ENCODE results near the gene TNNT1. TPM values are rescaled to one million over a fixed set of nuclear protein-coding genes. Genes with fewer than 3 reads are reported as not detected.
"Not testable (repeated sequence)": the region's sequence is repeated elsewhere in the genome, so short reads cannot be mapped to it uniquely, and the experiment has no call there.

Gene TNNT1
- polyA plus RNA-seq, 1 donor from 2014 or later, result 6.2 TPM

DNA sequence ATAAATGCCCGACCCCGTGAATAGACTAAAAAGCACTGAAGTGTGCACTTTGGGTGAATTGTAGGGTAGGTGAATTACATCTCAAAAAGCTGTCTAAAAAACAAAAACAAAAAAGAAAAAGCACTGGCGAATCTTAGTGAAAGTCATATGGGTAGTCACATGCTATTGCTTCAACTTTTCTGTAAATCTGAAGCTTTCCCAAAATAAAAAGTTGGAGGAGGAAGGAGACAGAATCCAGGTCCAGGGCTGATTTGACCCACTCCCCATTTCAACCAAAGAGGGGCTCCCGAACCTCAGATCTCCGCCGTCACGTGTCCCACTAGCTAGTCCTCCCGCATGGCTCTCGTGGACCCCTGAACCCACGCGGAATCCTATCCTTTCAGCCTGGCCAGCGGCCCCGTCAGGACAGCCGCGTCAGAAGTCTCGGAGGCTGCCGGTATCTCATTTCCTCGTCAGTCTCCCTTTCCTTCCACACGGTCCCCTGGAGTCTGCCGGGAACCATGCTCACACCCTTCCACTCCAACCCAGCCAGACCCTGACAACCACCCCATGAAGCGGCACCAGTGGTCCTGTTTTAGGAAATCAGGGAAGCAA, 37.7 kb downstream of the TNNT1 start:
- H3K27me3 ChIP-seq (ENCODE audit: insufficient read depth, low read depth, low read length), result no peaks in the 10 kb centered on the region
- H3F3A ChIP-seq (ENCODE audit: insufficient read depth, low read length, poor library complexity, severe bottlenecking), result no peaks in the 10 kb centered on the region
- H3K9ac ChIP-seq (ENCODE audit: low read length), result no peak overlapping the region
- no peaks in the 10 kb centered on the region for H3K9me2 ChIP-seq (ENCODE audit: insufficient read depth, low read length)
- no peaks in the 10 kb centered on the region for H3K36me3 ChIP-seq (ENCODE audit: insufficient read depth, low read length)
- no peaks in the 10 kb centered on the region for H3K9me3 ChIP-seq (ENCODE audit: low read length)
- TF ChIP-seq SMC3 (conservative IDR thresholded peaks at IDR 0.05; ENCODE audit: poor library complexity) (no peak), RAD21 (conservative IDR thresholded peaks at IDR 0.05) (no peak), EZH2 (IDR thresholded peaks at IDR 0.05; ENCODE audit: borderline replicate concordance, insufficient read depth, low read length, poor library complexity, severe bottlenecking) (no peak), POLR2AphosphoS5 (IDR thresholded peaks at IDR 0.05) (no peak), TAF1 (IDR thresholded peaks at IDR 0.05; ENCODE audit: low read depth) (no peak), EP300 (conservative IDR thresholded peaks at IDR 0.05; ENCODE audit: poor library complexity, severe bottlenecking) (no peak)
- TF ChIP-seq, protein P1, sequence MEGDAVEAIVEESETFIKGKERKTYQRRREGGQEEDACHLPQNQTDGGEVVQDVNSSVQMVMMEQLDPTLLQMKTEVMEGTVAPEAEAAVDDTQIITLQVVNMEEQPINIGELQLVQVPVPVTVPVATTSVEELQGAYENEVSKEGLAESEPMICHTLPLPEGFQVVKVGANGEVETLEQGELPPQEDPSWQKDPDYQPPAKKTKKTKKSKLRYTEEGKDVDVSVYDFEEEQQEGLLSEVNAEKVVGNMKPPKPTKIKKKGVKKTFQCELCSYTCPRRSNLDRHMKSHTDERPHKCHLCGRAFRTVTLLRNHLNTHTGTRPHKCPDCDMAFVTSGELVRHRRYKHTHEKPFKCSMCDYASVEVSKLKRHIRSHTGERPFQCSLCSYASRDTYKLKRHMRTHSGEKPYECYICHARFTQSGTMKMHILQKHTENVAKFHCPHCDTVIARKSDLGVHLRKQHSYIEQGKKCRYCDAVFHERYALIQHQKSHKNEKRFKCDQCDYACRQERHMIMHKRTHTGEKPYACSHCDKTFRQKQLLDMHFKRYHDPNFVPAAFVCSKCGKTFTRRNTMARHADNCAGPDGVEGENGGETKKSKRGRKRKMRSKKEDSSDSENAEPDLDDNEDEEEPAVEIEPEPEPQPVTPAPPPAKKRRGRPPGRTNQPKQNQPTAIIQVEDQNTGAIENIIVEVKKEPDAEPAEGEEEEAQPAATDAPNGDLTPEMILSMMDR (IDR thresholded peaks at IDR 0.05; ENCODE audit: poor library complexity, severe bottlenecking), result no peak
- TF ChIP-seq, protein P2, sequence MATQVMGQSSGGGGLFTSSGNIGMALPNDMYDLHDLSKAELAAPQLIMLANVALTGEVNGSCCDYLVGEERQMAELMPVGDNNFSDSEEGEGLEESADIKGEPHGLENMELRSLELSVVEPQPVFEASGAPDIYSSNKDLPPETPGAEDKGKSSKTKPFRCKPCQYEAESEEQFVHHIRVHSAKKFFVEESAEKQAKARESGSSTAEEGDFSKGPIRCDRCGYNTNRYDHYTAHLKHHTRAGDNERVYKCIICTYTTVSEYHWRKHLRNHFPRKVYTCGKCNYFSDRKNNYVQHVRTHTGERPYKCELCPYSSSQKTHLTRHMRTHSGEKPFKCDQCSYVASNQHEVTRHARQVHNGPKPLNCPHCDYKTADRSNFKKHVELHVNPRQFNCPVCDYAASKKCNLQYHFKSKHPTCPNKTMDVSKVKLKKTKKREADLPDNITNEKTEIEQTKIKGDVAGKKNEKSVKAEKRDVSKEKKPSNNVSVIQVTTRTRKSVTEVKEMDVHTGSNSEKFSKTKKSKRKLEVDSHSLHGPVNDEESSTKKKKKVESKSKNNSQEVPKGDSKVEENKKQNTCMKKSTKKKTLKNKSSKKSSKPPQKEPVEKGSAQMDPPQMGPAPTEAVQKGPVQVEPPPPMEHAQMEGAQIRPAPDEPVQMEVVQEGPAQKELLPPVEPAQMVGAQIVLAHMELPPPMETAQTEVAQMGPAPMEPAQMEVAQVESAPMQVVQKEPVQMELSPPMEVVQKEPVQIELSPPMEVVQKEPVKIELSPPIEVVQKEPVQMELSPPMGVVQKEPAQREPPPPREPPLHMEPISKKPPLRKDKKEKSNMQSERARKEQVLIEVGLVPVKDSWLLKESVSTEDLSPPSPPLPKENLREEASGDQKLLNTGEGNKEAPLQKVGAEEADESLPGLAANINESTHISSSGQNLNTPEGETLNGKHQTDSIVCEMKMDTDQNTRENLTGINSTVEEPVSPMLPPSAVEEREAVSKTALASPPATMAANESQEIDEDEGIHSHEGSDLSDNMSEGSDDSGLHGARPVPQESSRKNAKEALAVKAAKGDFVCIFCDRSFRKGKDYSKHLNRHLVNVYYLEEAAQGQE (IDR thresholded peaks at IDR 0.05; ENCODE audit: borderline replicate concordance), result no peak
- no peak overlapping the region for H3K4me2 ChIP-seq (ENCODE audit: low read length)
- no peak overlapping the region for H3K27ac ChIP-seq (ENCODE audit: low read length)
- peaks cover 5% of the 10 kb centered on the region for H4K20me1 ChIP-seq (ENCODE audit: insufficient read depth)
- H2AFZ ChIP-seq (ENCODE audit: low read depth, low read length), result no peak overlapping the region
- no peak overlapping the region for H3K4me3 ChIP-seq (ENCODE audit: low read length)
- H3K79me2 ChIP-seq (replicated peaks; ENCODE audit: insufficient read depth, low read length), result peaks cover 38% of the 10 kb centered on the region

DNA sequence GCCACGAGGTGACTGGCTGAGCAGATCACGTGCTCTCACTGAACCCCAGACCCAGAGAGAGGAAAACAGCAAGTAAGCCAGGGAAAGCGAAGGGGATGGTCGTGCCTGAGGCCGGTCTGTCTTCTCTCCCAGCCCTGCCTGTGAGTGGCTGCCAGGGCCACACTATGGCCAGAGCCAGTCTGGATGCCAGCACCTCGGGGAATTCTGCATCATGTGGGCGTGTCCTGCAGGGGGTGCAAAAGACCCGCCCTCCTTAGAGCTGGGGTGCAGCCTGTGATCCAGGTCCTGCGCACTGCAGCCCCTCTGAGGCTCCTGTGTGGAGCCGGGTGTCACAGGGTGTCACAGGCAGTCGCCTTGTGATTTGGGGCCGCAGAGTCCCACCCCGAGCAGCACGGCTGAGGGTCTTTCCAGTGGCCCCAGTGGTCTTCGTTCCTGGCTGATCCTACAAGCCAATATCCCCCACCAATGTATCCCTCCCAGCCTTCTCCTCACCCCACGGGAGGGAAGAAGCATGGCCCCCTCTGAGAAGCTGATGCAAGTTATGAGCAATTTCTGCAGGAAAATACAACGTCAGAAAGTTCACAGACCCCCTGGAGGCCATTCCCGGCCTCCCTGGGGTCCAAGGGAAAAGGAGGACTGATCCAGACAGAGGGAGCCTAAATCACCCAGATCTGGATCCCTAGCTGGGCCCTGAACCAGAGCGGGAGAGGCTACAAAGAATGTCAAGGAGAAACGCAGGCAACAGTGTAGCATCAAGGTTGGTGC, 39.3 kb downstream of the TNNT1 start:
- TF ChIP-seq, protein P1 (IDR thresholded peaks at IDR 0.05; ENCODE audit: poor library complexity, severe bottlenecking), result no peak
- no peak for TF ChIP-seq SMC3 (conservative IDR thresholded peaks at IDR 0.05; ENCODE audit: poor library complexity)
- no peak for TF ChIP-seq EP300 (conservative IDR thresholded peaks at IDR 0.05; ENCODE audit: poor library complexity, severe bottlenecking)
- no peak for TF ChIP-seq EZH2 (IDR thresholded peaks at IDR 0.05; ENCODE audit: borderline replicate concordance, insufficient read depth, low read length, poor library complexity, severe bottlenecking)
- no peak for TF ChIP-seq MXI1 (conservative IDR thresholded peaks at IDR 0.05; ENCODE audit: poor library complexity, severe bottlenecking)
- no peaks in the 10 kb centered on the region for H3K9me3 ChIP-seq (ENCODE audit: low read length)
- H3K4me3 ChIP-seq (ENCODE audit: low read length), result no peak overlapping the region
- H4K20me1 ChIP-seq (ENCODE audit: insufficient read depth), result peaks cover under 1% of the 10 kb centered on the region
- no peak overlapping the region for H3K4me2 ChIP-seq (ENCODE audit: low read length)
- no peak overlapping the region for H3K9ac ChIP-seq (ENCODE audit: low read length)
- no peaks in the 10 kb centered on the region for H3K27me3 ChIP-seq (ENCODE audit: insufficient read depth, low read depth, low read length)
- H3K36me3 ChIP-seq (ENCODE audit: insufficient read depth, low read length), result no peaks in the 10 kb centered on the region
- no peaks in the 10 kb centered on the region for H3K9me2 ChIP-seq (ENCODE audit: insufficient read depth, low read length)
- H3K79me2 ChIP-seq (replicated peaks; ENCODE audit: insufficient read depth, low read length), result peaks cover 24% of the 10 kb centered on the region
- no peak overlapping the region for H2AFZ ChIP-seq (ENCODE audit: low read depth, low read length)
- no peak overlapping the region for H3K27ac ChIP-seq (ENCODE audit: low read length)
- no peaks in the 10 kb centered on the region for H3F3A ChIP-seq (ENCODE audit: insufficient read depth, low read length, poor library complexity, severe bottlenecking)

DNA sequence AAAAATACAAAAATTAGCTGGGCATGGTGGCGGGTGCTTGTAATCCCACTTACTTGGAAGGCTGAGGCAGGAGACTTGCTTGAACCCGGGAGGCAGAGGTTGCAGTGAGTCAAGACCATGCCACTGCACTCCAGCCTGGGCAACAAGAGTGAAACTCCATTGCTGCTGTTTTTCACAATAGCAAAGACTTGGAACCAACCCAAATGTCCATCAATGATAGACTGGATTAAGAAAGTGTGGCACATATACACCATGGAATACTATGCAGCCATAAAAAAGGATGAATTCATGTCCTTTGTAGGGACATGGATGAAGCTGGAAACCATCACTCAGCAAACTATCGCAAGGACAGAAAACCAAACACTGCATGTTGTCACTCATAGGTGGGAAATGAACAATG, 41.8 kb downstream of the TNNT1 start:
- H3K9ac ChIP-seq (ENCODE audit: low read length); H3K9me2 ChIP-seq (ENCODE audit: insufficient read depth, low read length); H3K4me2 ChIP-seq (ENCODE audit: low read length); H3K4me3 ChIP-seq (ENCODE audit: low read length); H4K20me1 ChIP-seq (ENCODE audit: insufficient read depth); H2AFZ ChIP-seq (ENCODE audit: low read depth, low read length); H3F3A ChIP-seq (ENCODE audit: insufficient read depth, low read length, poor library complexity, severe bottlenecking); H3K9me3 ChIP-seq (ENCODE audit: low read length); H3K27me3 ChIP-seq (ENCODE audit: insufficient read depth, low read depth, low read length); H3K36me3 ChIP-seq (ENCODE audit: insufficient read depth, low read length); H3K27ac ChIP-seq (ENCODE audit: low read length); H3K79me2 ChIP-seq (replicated peaks; ENCODE audit: insufficient read depth, low read length): not testable (repeated sequence)

Measured in neural cell (in vitro differentiated cells).